OCI-LY7 (cell line): ENCODE measurements around the gene OR4F6. TPM values are rescaled to one million over a fixed set of nuclear protein-coding genes. Genes with fewer than 3 reads are reported as not detected.
A peak's percentile ranks its signal among the peaks of the same experiment; 100 is the strongest.
"Not testable (repeated sequence)": the region's sequence is repeated elsewhere in the genome, so short reads cannot be mapped to it uniquely, and the experiment has no call there.

ENCODE experiments used
- BruUV-seq: library from RNA; stranded (reverse); fragments of 400-500 nt; replicated peaks from 2 replicates; lab custom pipeline; 2021; lab: Mats Ljungman, UMichigan
- CTCF ChIA-PET: fragments of 300-600 bp; sonication (Branson Sonifier 250); formaldehyde crosslinking; loops from one replicate; lab custom pipeline; 2022; ENCODE audit warnings: antibody characterized with exemption; ENCODE audit not compliant: unreplicated experiment; lab: Charles Lee
- POLR2A ChIA-PET: fragments of 300-600 bp; sonication (Branson Sonifier 250); formaldehyde crosslinking; loops from one replicate; lab custom pipeline; 2022; ENCODE audit warnings: antibody characterized with exemption; lab: Charles Lee
- DNase-seq: peaks from one replicate; pipeline ENCODE4 v3.0.0-alpha.2; 2015; ENCODE audit warnings: low spot score
- H2AFZ ChIP-seq: fragments of 200-600 bp; sonication (generic), shearing (Covaris generic); 2 replicates; pipeline ENCODE4 v1.6.1; 2014; ENCODE audit warnings: mild to moderate bottlenecking, antibody characterized with exemption, low read length, moderate library complexity
- H3K27ac ChIP-seq: fragments of 200-600 bp; sonication (generic); 2 replicates; pipeline ENCODE4 v1.5.1; 2014; ENCODE audit warnings: mixed run types, low read depth, mild to moderate bottlenecking, moderate library complexity, low read length, inconsistent platforms; ENCODE audit not compliant: poor library complexity, severe bottlenecking
- H3K36me3 ChIP-seq: fragments of 200-600 bp; sonication (generic); 2 replicates; pipeline ENCODE4 v1.6.1; 2014; ENCODE audit warnings: mild to moderate bottlenecking, antibody characterized with exemption, low read length, moderate library complexity, mixed read lengths; ENCODE audit not compliant: insufficient read depth
- H3K4me1 ChIP-seq: fragments of 200-600 bp; sonication (generic); 2 replicates; pipeline ENCODE4 v1.5.1; 2014; ENCODE audit warnings: mild to moderate bottlenecking, low read length; ENCODE audit not compliant: insufficient read depth, poor library complexity, severe bottlenecking
- H3K4me2 ChIP-seq: fragments of 200-600 bp; sonication (generic); 2 replicates; pipeline ENCODE4 v1.6.1; 2014; ENCODE audit warnings: mild to moderate bottlenecking, low read length
- H3K4me3 ChIP-seq: fragments of 200-600 bp; sonication (generic); 2 replicates; pipeline ENCODE4 v1.5.1; 2014; ENCODE audit warnings: mild to moderate bottlenecking, low read depth, low read length; ENCODE audit not compliant: poor library complexity, severe bottlenecking
- H3K79me2 ChIP-seq: fragments of 200-600 bp; sonication (generic); 2 replicates; pipeline ENCODE4 v1.6.1; 2016; ENCODE audit warnings: low read depth, mild to moderate bottlenecking, low read length, moderate library complexity, mixed read lengths; ENCODE audit not compliant: insufficient read depth
- H3K9me2 ChIP-seq: fragments of 200-600 bp; sonication (generic); 2 replicates; pipeline ENCODE4 v1.6.1; 2016; ENCODE audit warnings: mild to moderate bottlenecking, low read length, mixed read lengths; ENCODE audit not compliant: insufficient read depth
- H3K9me3 ChIP-seq: fragments of 200-600 bp; sonication (generic); 2 replicates; pipeline ENCODE4 v1.6.1; 2014; ENCODE audit warnings: mild to moderate bottlenecking, mixed run types, low read length, mixed read lengths
- H4K20me1 ChIP-seq: fragments of 200-600 bp; sonication (generic); 2 replicates; pipeline ENCODE4 v1.6.1; 2014; ENCODE audit warnings: mild to moderate bottlenecking, antibody characterized with exemption, low read length, moderate library complexity, mixed read lengths; ENCODE audit not compliant: insufficient read depth
- EZH2phosphoT487 ChIP-seq: fragments of 200-600 bp; sonication (generic); IDR thresholded peaks from 2 replicates; pipeline ENCODE4 v1.6.1; 2018; ENCODE audit warnings: low read depth, borderline replicate concordance, mild to moderate bottlenecking, mixed run types, antibody characterized with exemption, low read length, moderate library complexity, mixed read lengths
- intact Hi-C: fragments of 100-400 bp; cut with micrococcal nuclease; formaldehyde crosslinking; loops from one replicate; pipeline ENCODE4 v1.10.0; 2022; ENCODE audit not compliant: unreplicated experiment
- total RNA-seq, 2 experiments: library from RNA; depleted of rRNA in 1 of 2; stranded (reverse); fragments of >200 nt in 1 of 2; shearing (Covaris generic) in 1 of 2; gene quantifications; 2 replicates each; pipeline ENCODE4 v1.2.3, GENCODE V29; 2014 to 2022
- TF ChIP-seq, protein P1 (sequence below): fragments of 200-600 bp; sonication (generic); conservative IDR thresholded peaks from 2 replicates; pipeline ENCODE4 v1.5.1; 2014; ENCODE audit warnings: mild to moderate bottlenecking, antibody characterized with exemption, low read length, moderate library complexity, mixed read lengths

OR4F6 gene
- total RNA-seq, 2 experiments from 2014 or later: not detected

GRCh38 chr15:101773496-101774100, 29.7 kb upstream of the OR4F6 start:
- Histone ChIP-seq H3K9me3 (no peaks in the 10 kb centered on the region), H3K4me3 (no peak overlapping the region), H3K27ac (no peak overlapping the region), H2AFZ (no peak overlapping the region), H3K9me2 (no peaks in the 10 kb centered on the region), H3K4me2 (no peak overlapping the region), H3K4me1 (no peaks in the 10 kb centered on the region), H3K79me2 (no peaks in the 10 kb centered on the region), H4K20me1 (no peaks in the 10 kb centered on the region), H3K36me3 (no peaks in the 10 kb centered on the region)
- TF ChIP-seq EZH2phosphoT487: no peak
- TF ChIP-seq, protein P1, sequence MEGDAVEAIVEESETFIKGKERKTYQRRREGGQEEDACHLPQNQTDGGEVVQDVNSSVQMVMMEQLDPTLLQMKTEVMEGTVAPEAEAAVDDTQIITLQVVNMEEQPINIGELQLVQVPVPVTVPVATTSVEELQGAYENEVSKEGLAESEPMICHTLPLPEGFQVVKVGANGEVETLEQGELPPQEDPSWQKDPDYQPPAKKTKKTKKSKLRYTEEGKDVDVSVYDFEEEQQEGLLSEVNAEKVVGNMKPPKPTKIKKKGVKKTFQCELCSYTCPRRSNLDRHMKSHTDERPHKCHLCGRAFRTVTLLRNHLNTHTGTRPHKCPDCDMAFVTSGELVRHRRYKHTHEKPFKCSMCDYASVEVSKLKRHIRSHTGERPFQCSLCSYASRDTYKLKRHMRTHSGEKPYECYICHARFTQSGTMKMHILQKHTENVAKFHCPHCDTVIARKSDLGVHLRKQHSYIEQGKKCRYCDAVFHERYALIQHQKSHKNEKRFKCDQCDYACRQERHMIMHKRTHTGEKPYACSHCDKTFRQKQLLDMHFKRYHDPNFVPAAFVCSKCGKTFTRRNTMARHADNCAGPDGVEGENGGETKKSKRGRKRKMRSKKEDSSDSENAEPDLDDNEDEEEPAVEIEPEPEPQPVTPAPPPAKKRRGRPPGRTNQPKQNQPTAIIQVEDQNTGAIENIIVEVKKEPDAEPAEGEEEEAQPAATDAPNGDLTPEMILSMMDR: peak; percentile 62
- ChIA-PET CTCF (no interaction called here), POLR2A (no interaction called here)
- peak; percentile 11 for DNase-seq
- intact Hi-C loops: no loop called here
- BruUV-seq: no TSS peak

DNA sequence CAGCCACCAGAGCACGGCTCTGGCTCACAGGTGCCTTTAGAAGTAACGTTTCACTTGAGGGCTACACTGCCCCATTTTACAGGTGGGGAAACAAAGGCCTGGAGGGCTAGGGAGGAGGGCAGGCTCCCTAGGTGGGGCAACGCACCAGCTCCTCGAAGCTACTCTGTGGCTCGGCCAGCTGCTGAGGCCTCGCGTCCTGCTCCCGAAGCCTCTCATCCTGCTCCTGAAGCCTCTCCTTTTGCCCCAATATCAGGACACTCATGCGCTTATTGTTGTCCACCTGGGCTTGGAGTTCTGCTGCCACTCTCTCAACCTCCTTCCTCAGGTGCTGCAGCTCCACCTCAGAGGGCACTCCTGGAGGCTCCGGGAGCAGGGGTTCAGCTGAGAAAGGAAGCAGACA, 28.2 kb upstream of the OR4F6 start:
- Histone ChIP-seq H3K4me2 (no peak overlapping the region), H2AFZ (no peak overlapping the region), H3K27ac (no peak overlapping the region), H3K36me3 (no peaks in the 10 kb centered on the region), H3K79me2 (no peaks in the 10 kb centered on the region), H3K4me1 (no peaks in the 10 kb centered on the region), H3K4me3 (no peak overlapping the region), H4K20me1 (no peaks in the 10 kb centered on the region), H3K9me3 (no peaks in the 10 kb centered on the region), H3K9me2 (no peaks in the 10 kb centered on the region)
- POLR2A ChIA-PET: no interaction called here
- BruUV-seq: no TSS peak
- DNase-seq: no peak
- intact Hi-C loops: no loop called here
- CTCF ChIA-PET: no interaction called here
- TF ChIP-seq, protein P1: no peak
- TF ChIP-seq EZH2phosphoT487: no peak

DNA sequence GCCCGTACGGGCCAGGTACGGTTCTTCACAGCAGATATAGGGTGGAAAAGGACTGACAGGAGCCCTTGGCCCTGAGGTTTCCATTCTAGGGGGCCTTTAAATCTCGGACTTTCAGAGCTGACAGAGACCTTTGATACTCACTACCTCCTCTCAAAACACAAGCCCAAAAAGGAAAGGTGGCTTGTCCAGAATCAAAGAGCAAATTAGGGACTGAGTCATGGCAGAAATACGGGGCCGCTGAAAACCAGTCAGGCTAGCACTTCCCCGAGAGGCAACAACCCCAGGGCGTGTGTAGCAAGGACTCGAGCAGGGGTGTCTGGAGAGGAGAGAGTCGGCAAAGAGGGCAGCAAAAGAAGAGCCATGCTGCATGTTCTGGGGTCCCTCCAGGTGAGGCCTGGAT, 24.7 kb upstream of the OR4F6 start:
- DNase-seq, H3K79me2 ChIP-seq, H3K4me1 ChIP-seq, H3K9me2 ChIP-seq, H2AFZ ChIP-seq, H3K9me3 ChIP-seq, CTCF ChIA-PET, H3K4me3 ChIP-seq, H3K27ac ChIP-seq, H3K4me2 ChIP-seq, intact Hi-C loops, H4K20me1 ChIP-seq, POLR2A ChIA-PET, BruUV-seq, H3K36me3 ChIP-seq: not testable (repeated sequence)

GRCh38 chr15:101780225-101780624, 23.1 kb upstream of the OR4F6 start:
- H2AFZ ChIP-seq, H3K9me2 ChIP-seq, H3K36me3 ChIP-seq, CTCF ChIA-PET, H3K4me1 ChIP-seq, H3K27ac ChIP-seq, H3K9me3 ChIP-seq, BruUV-seq, H3K79me2 ChIP-seq, H3K4me3 ChIP-seq, H3K4me2 ChIP-seq, DNase-seq, H4K20me1 ChIP-seq, POLR2A ChIA-PET: not testable (repeated sequence)
- intact Hi-C loops: loop anchor here (10.0 kb wide), 1 partner anchor 1995 kb away; no protein-coding TSS in a partner anchor
